GM12878 (cell line): Measurements from ENCODE around the gene BHLHA15. TPM values are rescaled to one million over a fixed set of nuclear protein-coding genes. Genes with fewer than 3 reads are reported as not detected.

Experiments used
- ATAC-seq: fragments of 200-7000 bp; cut with Tn5 transposase; 3 replicates; pipeline ENCODE4 v1.9.1; 2020; ENCODE audit warnings: mild to moderate bottlenecking, moderate library complexity
- BruUV-seq: library from RNA; stranded (reverse); fragments of 400-500 nt; replicated peaks from 2 replicates; lab custom pipeline; 2021; lab: Mats Ljungman, UMichigan
- CTCF ChIA-PET: fragments of 300-600 bp; sonication (Branson Sonifier 250); formaldehyde crosslinking; extraction: SDS; loops from one replicate; lab custom pipeline; 2021; ENCODE audit warnings: inconsistent platforms; lab: Yijun Ruan, JAX
- POLR2A ChIA-PET: fragments of 350-600 bp; formaldehyde crosslinking; extraction: SDS; loops from one replicate; lab custom pipeline; 2021; ENCODE audit warnings: inconsistent platforms; lab: Charles Lee
- RAD21 ChIA-PET: fragments of 300-600 bp; sonication (Branson Sonifier 250); formaldehyde crosslinking; loops from one replicate; lab custom pipeline; 2023; ENCODE audit warnings: antibody characterized with exemption; ENCODE audit not compliant: unreplicated experiment; lab: Charles Lee
- SMC1A ChIA-PET: fragments of 300-600 bp; sonication (Branson Sonifier 250); formaldehyde crosslinking; loops from one replicate; lab custom pipeline; 2023; ENCODE audit not compliant: unreplicated experiment, uncharacterized antibody; lab: Charles Lee
- DNase-seq: peaks from one replicate; pipeline ENCODE4 v3.0.0-alpha.2; 2011; ENCODE audit warnings: low read depth, low spot score
- FAIRE-seq: peaks from 3 replicates; lab custom pipeline; 2011; peaks lifted over from hg19 to GRCh38; lab: Jason Lieb, UNC
- H2AFZ ChIP-seq: 2 replicates; pipeline ENCODE4 v1.6.0; 2011; ENCODE audit warnings: low read depth, low read length, control low read depth; ENCODE audit not compliant: control insufficient read depth
- H3K27ac ChIP-seq: 2 replicates; pipeline ENCODE4 v1.5.1; 2011; ENCODE audit warnings: control low read depth; ENCODE audit not compliant: control insufficient read depth, insufficient read depth
- H3K27me3 ChIP-seq, 2 experiments: replicated peaks in 1 of 2; 2 replicates each; pipeline versions ENCODE4 v1.6.0 to v1.6.1; 2011; ENCODE audit warnings: low read length in 1 of 2; ENCODE audit not compliant: control insufficient read depth in 2 of 2, insufficient read depth in 2 of 2
- H3K36me3 ChIP-seq, 2 experiments: 2 replicates each; pipeline ENCODE4 v1.5.1; 2011; ENCODE audit warnings: low read length in 1 of 2; ENCODE audit not compliant: control insufficient read depth in 2 of 2, insufficient read depth in 2 of 2
- H3K4me1 ChIP-seq: 2 replicates; pipeline ENCODE4 v1.6.1; 2011; ENCODE audit warnings: mild to moderate bottlenecking, low read length, moderate library complexity, mixed read lengths; ENCODE audit not compliant: control insufficient read depth, insufficient read depth
- H3K4me2 ChIP-seq: 2 replicates; pipeline ENCODE4 v1.6.0; 2011; ENCODE audit warnings: control low read depth; ENCODE audit not compliant: control insufficient read depth, insufficient read depth
- H3K4me3 ChIP-seq: fragments of 200-600 bp; sonication (generic); 2 replicates; pipeline ENCODE4 v1.5.1; 2016
- H3K79me2 ChIP-seq: 2 replicates; pipeline ENCODE4 v1.6.0; 2011; ENCODE audit warnings: low read length; ENCODE audit not compliant: control insufficient read depth, insufficient read depth
- H3K9ac ChIP-seq: 2 replicates; pipeline ENCODE4 v1.8.0; 2011; ENCODE audit warnings: low read length, control low read depth, mixed read lengths; ENCODE audit not compliant: control insufficient read depth, insufficient read depth
- H3K9me3 ChIP-seq: replicated peaks from 3 replicates; pipeline ENCODE4 v1.5.1; 2011; ENCODE audit warnings: mild to moderate bottlenecking, low read length; ENCODE audit not compliant: control insufficient read depth, insufficient read depth
- H4K20me1 ChIP-seq: 2 replicates; pipeline ENCODE4 v1.6.0; 2011; ENCODE audit not compliant: control insufficient read depth, insufficient read depth
- KLF5 ChIP-seq: fragments of 450-650 bp; IDR thresholded peaks from 2 replicates; pipeline ENCODE4 v1.6.1; 2014; ENCODE audit warnings: mild to moderate bottlenecking; ENCODE audit not compliant: partially characterized antibody
- MYB ChIP-seq: fragments of 150-350 bp; IDR thresholded peaks from 2 replicates; pipeline ENCODE4 v1.6.1; 2014; ENCODE audit warnings: mild to moderate bottlenecking, low read depth, low read length, borderline replicate concordance
- WGBS: methylation state at CpG from one replicate; pipeline ENCODE4 v1.1.6; 2016; ENCODE audit warnings: low lambda C conversion rate; ENCODE audit not compliant: insufficient replicate concordance, insufficient coverage; ENCODE audit errors: missing lambda C conversion rate; 5-methylcytosine and 5-hydroxymethylcytosine counted together
- in situ Hi-C: fragments of 300-500 bp; cut with MboI; formaldehyde crosslinking; loops from 9 replicates; pipeline ENCODE4 v1.14.3; 2018; ENCODE audit warnings: mixed read lengths
- intact Hi-C: fragments of 100-400 bp; cut with micrococcal nuclease; formaldehyde crosslinking; loops from one replicate; pipeline ENCODE4 v1.14.2; 2022; ENCODE audit not compliant: unreplicated experiment
- polyA plus RNA-seq, 11 experiments: library from polyadenylated mRNA; depleted of rRNA in 4 of 11; unstranded in 6 of 11; stranded (reverse) in 5 of 11; fragments of >200 nt; fragmentation: Nextera tagmentation in 4 of 11; fragmentation: Illumina TruSeq in 1 of 11; extraction: Ambion mirVana in 4 of 11; extraction: Trizol in 1 of 11; gene quantifications; 1 replicate in 1 of 11; 2 replicates in 10 of 11; pipeline versions ENCODE4 v1.2.1 to v1.2.3, GENCODE V29; 2011 to 2016; ENCODE audit warnings: inconsistent platforms in 2 of 11, missing spikeins in 2 of 11, low read depth in 1 of 11
- total RNA-seq, 4 experiments: library from RNA; depleted of rRNA in 3 of 4; stranded (reverse); fragments of >200 nt in 3 of 4; fragmentation: Illumina TruSeq in 1 of 4; extraction: Trizol in 1 of 4; gene quantifications; 2 replicates each; pipeline versions ENCODE4 v1.2.1 to v1.2.3, GENCODE V29; 2013 to 2021
- TF ChIP-seq, protein P1 (sequence below): fragments of 150-350 bp; IDR thresholded peaks from 2 replicates; pipeline ENCODE4 v1.6.1; 2016; ENCODE audit warnings: low read depth, low read length
- TF ChIP-seq, protein P2 (sequence below): IDR thresholded peaks from 2 replicates; pipeline ENCODE4 v1.6.1; 2012; ENCODE audit warnings: low read depth, low read length, improper control_type of control experiment

Gene BHLHA15
- total and polyA plus RNA-seq, 10 of the 15 experiments (the other 5 are each of a cell fraction or from before 2014, with no cell fraction given), result 0.54 to 4.2 (median 2.5) TPM; not detected in 4

DNA sequence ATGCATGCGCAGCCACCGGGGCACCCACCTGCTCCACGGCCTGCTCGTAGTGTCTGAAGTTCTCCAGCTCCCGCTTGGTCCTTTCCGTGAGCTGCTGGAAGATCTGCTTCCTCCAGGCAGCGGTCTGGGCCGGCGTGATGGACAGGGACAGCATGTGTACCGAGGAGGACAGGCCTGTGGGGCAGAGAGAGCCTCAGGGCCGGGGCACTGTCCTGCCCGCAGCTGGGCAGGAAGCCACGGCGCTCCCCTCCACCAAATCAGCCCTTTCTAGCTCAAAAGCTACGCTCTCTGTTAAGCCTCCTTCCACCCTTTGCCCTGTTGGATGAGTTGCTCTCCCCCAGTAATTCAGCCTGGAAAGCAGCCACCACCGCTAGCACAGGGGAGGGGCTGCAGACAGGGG lies 21.6 kb downstream of the BHLHA15 start:
- ATAC-seq, result no peak
- 90% methylated on average over 16 of the region's 16 CpGs for WGBS
- POLR2A ChIA-PET, result no interaction called here
- no peak for FAIRE-seq
- SMC1A ChIA-PET, result no interaction called here
- Histone ChIP-seq H3K79me2 (no peaks in the 10 kb centered on the region), H3K27ac (no peak overlapping the region), H3K9ac (no peak overlapping the region)
- in situ Hi-C loops, result no loop called here
- TF ChIP-seq, protein P1, sequence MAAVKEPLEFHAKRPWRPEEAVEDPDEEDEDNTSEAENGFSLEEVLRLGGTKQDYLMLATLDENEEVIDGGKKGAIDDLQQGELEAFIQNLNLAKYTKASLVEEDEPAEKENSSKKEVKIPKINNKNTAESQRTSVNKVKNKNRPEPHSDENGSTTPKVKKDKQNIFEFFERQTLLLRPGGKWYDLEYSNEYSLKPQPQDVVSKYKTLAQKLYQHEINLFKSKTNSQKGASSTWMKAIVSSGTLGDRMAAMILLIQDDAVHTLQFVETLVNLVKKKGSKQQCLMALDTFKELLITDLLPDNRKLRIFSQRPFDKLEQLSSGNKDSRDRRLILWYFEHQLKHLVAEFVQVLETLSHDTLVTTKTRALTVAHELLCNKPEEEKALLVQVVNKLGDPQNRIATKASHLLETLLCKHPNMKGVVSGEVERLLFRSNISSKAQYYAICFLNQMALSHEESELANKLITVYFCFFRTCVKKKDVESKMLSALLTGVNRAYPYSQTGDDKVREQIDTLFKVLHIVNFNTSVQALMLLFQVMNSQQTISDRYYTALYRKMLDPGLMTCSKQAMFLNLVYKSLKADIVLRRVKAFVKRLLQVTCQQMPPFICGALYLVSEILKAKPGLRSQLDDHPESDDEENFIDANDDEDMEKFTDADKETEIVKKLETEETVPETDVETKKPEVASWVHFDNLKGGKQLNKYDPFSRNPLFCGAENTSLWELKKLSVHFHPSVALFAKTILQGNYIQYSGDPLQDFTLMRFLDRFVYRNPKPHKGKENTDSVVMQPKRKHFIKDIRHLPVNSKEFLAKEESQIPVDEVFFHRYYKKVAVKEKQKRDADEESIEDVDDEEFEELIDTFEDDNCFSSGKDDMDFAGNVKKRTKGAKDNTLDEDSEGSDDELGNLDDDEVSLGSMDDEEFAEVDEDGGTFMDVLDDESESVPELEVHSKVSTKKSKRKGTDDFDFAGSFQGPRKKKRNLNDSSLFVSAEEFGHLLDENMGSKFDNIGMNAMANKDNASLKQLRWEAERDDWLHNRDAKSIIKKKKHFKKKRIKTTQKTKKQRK, result no peak
- TF ChIP-seq MYB (no peak), KLF5 (no peak)
- TF ChIP-seq, protein P2, sequence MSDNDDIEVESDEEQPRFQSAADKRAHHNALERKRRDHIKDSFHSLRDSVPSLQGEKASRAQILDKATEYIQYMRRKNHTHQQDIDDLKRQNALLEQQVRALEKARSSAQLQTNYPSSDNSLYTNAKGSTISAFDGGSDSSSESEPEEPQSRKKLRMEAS, result no peak
- TF ChIP-seq, all 136 proteins: peak for 0
- RAD21 ChIA-PET, result interaction anchor here (0.7 kb wide), 1 partner anchor 570 kb away, joined by 3 read pairs; no protein-coding TSS in a partner anchor
- H3K36me3 ChIP-seq, result no peaks in the 10 kb centered on the region
- no peak overlapping the region for H3K4me3 ChIP-seq
- DNase-seq, result no peak
- intact Hi-C loops, result no loop called here
- no peaks in the 10 kb centered on the region for H4K20me1 ChIP-seq
- CTCF ChIA-PET, result interaction anchor here (0.9 kb wide), 1 partner anchor 211 kb away, joined by 4 read pairs; no protein-coding TSS in a partner anchor
- H2AFZ ChIP-seq, result no peak overlapping the region
- H3K4me2 ChIP-seq, result no peak overlapping the region
- H3K9me3 ChIP-seq, result no peaks in the 10 kb centered on the region
- BruUV-seq, result no TSS peak
- no peaks in the 10 kb centered on the region for H3K4me1 ChIP-seq
- H3K27me3 ChIP-seq, result no peaks in the 10 kb centered on the region
